Stimulated activated CD4-positive, alpha-beta T cell treated with anti-CD3 and anti-CD28 coated beads, Interleukin-15, amount 100 ng/mL, for 48 hours (primary cell): ENCODE results near the gene ENKD1.

Experiments used
- DNase-seq, 2 donors: peaks; one replicate each; pipeline ENCODE4 v3.0.0-alpha.2; 2020; ENCODE audit warnings: low read depth in 2 of 2

The ENKD1 gene

DNA sequence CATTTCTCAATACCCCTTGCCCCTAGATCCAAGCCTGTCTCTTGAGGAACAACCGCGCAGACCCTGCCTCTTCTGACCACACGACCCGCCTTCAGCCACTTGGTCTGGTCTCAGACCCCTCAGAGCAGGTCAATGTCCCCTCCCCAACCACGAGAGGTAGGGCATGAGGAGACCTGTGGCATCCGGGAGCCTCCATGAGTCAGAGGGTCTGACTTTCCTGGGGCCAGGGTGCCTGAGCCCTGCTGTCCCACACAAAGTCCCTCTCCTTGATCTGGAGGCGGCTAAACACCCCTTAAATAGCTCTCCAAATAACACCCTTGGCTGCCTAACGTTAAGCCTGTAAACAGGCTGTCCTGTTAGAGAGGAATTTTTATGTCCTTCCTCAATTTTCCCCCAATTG lies 16.5 kb downstream of the ENKD1 start:
- no peak for DNase-seq

DNA sequence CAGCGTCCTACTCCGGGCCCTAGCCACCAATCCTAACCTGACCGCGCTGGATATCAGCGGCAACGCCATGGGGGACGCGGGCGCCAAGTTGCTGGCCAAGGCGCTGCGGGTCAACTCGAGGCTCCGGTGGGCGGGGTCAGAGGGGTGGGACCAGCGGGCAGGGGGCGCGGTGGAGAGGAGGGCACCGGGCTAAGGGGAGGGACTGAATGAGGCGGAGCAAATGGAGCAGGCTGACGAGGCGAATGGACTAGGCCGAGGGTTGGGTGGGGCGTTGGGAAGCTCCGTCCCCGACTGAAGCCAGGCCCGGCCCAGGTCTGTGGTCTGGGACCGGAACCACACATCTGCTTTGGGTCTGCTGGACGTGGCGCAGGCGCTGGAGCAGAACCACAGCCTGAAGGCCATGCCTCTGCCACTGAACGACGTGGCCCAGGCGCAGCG lies 17.0 kb downstream of the ENKD1 start:
- DNase-seq = no peak

DNA sequence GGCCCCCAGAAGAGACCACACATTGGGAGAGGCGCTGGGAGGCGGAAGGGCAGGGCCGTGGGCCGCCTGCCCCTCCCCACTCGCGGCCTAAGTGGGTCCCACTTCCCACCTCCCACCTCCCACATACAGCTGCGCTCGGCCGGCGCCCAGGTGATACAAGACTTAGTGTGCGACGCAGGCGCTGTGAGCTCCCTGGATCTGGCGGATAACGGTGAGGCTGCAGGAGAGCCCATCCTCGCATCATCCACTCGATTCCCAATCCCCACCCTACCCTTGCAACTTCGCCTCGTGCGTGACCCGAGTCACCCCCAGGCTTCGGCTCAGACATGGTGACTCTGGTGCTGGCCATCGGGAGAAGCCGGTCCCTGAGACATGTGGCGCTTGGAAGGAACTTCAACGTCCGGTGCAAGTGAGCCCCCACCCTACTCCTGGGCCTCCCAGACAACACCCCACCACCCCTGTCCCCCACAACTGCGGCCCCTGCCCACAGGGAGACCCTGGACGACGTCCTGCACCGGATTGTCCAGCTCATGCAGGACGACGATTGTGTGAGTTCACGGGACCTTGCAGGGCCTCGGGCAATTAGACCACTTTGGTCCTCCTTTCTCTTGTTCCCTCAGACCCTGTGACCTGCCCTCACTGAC lies 17.7 kb downstream of the ENKD1 start:
- DNase-seq = no peak

GRCh38 chr16:67648088-67648763 lies 18.3 kb downstream of the ENKD1 start:
- no peak for DNase-seq

DNA sequence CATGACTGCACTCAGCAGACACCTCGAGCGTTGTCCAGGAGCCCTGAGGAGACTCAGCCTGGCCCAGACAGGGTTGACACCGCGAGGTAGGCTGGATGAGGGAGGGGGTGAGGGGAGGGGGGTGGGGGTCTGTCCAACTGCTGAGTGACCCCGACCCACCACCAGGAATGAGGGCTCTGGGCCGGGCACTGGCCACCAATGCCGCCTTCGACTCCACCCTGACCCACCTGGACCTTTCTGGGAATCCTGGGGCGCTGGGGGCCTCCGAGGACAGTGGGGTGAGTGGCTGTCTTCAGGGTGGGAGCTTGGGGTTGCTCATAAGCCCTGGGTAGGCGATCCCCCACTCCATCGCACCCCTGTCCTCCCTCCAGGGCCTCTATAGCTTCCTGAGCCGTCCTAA lies 18.9 kb downstream of the ENKD1 start:
- no peak for DNase-seq

GRCh38 chr16:67647111-67647651 lies 19.4 kb downstream of the ENKD1 start:
- no peak for DNase-seq

- DNase-seq = no peak
These were observed 21.0 kb downstream of the ENKD1 start for GRCh38 chr16:67645397-67646121.

GRCh38 chr16:67644038-67644437 lies 22.5 kb downstream of the ENKD1 start:
- DNase-seq = no peak

GRCh38 chr16:67641779-67642708 lies 24.5 kb downstream of the ENKD1 start:
- no peak for DNase-seq

DNA sequence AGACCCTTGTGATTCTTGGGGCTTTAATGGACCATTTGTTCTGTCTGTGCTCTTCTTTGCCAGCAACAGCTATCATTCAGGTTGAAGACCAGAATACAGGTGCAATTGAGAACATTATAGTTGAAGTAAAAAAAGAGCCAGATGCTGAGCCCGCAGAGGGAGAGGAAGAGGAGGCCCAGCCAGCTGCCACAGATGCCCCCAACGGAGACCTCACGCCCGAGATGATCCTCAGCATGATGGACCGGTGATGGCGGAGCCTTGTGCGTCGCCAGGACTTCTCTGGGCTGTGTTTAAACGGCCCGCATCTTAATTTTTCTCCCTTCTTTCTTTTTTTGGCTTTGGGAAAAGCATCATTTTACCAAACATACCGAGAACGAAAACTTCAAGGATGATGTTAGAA lies 28.9 kb downstream of the ENKD1 start:
- DNase-seq = no peak

GRCh38 chr16:67636713-67637112 lies 29.8 kb downstream of the ENKD1 start:
- DNase-seq = no peak

DNA sequence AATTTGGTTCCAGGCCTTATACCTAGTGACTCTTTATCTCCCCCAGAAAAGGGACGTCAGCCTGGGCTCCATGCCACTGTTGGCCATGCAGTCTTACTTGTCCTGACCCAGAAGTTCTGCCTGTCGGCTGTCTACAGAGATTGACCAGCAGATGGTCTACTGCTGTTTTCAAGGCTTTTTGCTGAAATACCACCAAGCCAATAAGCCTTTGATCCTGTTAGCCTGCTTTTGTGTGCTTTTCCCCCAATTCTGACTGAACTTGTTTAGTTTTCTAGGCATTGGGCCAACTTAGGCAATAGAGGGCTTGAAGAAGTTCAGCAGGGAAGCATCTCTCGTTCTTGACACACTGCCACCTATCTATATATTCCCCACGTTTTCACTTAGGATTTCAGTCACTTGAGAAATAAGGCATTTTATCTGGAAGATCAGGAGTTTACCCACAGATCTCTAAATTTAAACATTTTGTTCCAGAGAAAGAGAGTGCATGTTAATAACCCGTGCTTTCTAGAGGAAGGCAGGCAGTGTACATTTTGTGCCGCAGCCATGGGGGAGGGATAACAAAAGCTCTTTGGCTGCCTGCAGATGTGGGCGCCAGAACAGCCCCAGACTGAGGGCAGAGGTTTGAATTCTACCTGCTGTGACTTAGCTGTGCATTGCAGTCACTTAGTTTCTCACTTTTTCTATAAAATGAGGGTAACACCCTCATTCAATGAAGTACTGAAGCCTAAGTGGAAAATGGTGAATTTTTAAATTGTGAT lies 34.0 kb downstream of the ENKD1 start:
- DNase-seq = no peak

- DNase-seq = no peak
These were observed 38.3 kb downstream of the ENKD1 start for GRCh38 chr16:67628216-67628615.

DNA sequence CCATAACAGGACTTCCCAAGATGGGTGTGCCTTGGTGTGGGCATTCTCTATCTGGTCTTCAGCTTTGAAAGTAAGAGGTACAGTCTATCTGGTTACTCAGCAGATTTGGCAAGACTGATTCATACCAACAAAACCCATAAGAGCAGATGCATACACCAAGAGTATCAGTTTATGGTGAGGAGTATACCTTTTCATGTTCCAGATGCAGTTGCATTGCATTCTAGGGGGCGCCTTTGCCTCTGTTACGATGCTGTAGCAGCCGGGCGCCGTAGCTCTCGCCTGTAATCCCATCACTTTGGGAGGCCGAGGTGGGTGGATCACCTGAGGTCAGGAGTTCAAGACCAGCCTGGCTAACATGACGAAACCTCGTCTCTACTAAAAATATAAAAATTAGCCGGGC lies 52.7 kb downstream of the ENKD1 start:
- peak in 1 of 2 donors; percentile 14 for DNase-seq
